A673 (cell line): Measurements from ENCODE around the gene AGTR2.

Source experiments
- EZH2 ChIP-seq: fragments of 200-600 bp; sonication (generic); IDR thresholded peaks from 2 replicates; pipeline ENCODE4 v1.6.1; 2017; ENCODE audit warnings: borderline replicate concordance, low read depth, mild to moderate bottlenecking, mixed read lengths, antibody characterized with exemption, low read length; ENCODE audit not compliant: poor library complexity, severe bottlenecking
- TF ChIP-seq, protein P1 (sequence below): fragments of 300-800, 200-600 bp; sonication (generic); conservative IDR thresholded peaks from 2 replicates; pipeline ENCODE4 v1.5.1; 2017; ENCODE audit warnings: low read depth, mild to moderate bottlenecking, antibody characterized with exemption, low read length, moderate library complexity, mixed read lengths

DNA sequence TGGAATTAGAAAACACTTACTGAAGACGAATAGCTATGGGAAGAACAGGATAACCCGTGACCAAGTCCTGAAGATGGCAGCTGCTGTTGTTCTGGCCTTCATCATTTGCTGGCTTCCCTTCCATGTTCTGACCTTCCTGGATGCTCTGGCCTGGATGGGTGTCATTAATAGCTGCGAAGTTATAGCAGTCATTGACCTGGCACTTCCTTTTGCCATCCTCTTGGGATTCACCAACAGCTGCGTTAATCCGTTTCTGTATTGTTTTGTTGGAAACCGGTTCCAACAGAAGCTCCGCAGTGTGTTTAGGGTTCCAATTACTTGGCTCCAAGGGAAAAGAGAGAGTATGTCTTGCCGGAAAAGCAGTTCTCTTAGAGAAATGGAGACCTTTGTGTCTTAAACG lies 2.4 kb downstream of the AGTR2 start:
- TF ChIP-seq, protein P1, sequence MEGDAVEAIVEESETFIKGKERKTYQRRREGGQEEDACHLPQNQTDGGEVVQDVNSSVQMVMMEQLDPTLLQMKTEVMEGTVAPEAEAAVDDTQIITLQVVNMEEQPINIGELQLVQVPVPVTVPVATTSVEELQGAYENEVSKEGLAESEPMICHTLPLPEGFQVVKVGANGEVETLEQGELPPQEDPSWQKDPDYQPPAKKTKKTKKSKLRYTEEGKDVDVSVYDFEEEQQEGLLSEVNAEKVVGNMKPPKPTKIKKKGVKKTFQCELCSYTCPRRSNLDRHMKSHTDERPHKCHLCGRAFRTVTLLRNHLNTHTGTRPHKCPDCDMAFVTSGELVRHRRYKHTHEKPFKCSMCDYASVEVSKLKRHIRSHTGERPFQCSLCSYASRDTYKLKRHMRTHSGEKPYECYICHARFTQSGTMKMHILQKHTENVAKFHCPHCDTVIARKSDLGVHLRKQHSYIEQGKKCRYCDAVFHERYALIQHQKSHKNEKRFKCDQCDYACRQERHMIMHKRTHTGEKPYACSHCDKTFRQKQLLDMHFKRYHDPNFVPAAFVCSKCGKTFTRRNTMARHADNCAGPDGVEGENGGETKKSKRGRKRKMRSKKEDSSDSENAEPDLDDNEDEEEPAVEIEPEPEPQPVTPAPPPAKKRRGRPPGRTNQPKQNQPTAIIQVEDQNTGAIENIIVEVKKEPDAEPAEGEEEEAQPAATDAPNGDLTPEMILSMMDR = no peak
- no peak for TF ChIP-seq EZH2
